PC-3 (cell line): ENCODE measurements around the gene SLC52A1. TPM values are rescaled to one million over a fixed set of nuclear protein-coding genes. Genes with fewer than 3 reads are reported as not detected.

ENCODE experiments used
- ATAC-seq: fragments of 200-7000 bp; cut with Tn5 transposase; 2 replicates; pipeline ENCODE4 v1.9.1; 2020; ENCODE audit warnings: mild to moderate bottlenecking, moderate library complexity
- BruUV-seq: library from RNA; stranded (reverse); fragments of 400-500 nt; replicated peaks from 2 replicates; lab custom pipeline; 2021; lab: Mats Ljungman, UMichigan
- CTCF ChIA-PET: fragments of 300-600 bp; sonication (Branson Sonifier 250); formaldehyde crosslinking; loops from one replicate; lab custom pipeline; 2022; ENCODE audit warnings: antibody characterized with exemption; lab: Charles Lee
- POLR2A ChIA-PET: fragments of 300-600 bp; sonication (Branson Sonifier 250); formaldehyde crosslinking; loops from one replicate; lab custom pipeline; 2022; ENCODE audit warnings: antibody characterized with exemption; ENCODE audit not compliant: unreplicated experiment; lab: Charles Lee
- DNase-seq: peaks from one replicate; pipeline ENCODE4 v3.0.0-alpha.2; 2015
- H2AFZ ChIP-seq: fragments of 300-600 bp; sonication (generic); 2 replicates; pipeline ENCODE4 v1.6.0; 2016; ENCODE audit warnings: antibody characterized with exemption, low read length
- H3F3A ChIP-seq: fragments of 300-600 bp; sonication (generic); one replicate; pipeline ENCODE4 v1.6.0; 2017; ENCODE audit warnings: antibody characterized with exemption, low read length, control low read depth, mild to moderate bottlenecking; ENCODE audit not compliant: unreplicated experiment
- H3K27ac ChIP-seq: fragments of 300-600 bp; sonication (generic); 2 replicates; pipeline ENCODE4 v1.5.1; 2016; ENCODE audit warnings: mild to moderate bottlenecking, low read length
- H3K27me3 ChIP-seq: fragments of 300-600 bp; sonication (generic); 2 replicates; pipeline ENCODE4 v1.6.1; 2016; ENCODE audit warnings: low read length, mixed read lengths
- H3K36me3 ChIP-seq: fragments of 300-600 bp; sonication (generic); 2 replicates; pipeline ENCODE4 v1.6.1; 2016; ENCODE audit warnings: low read depth, mixed run types, low read length, mixed read lengths
- H3K4me1 ChIP-seq: fragments of 300-600 bp; sonication (generic); 2 replicates; pipeline ENCODE4 v1.5.1; 2016; ENCODE audit warnings: low read length; ENCODE audit not compliant: insufficient read depth
- H3K4me2 ChIP-seq: fragments of 300-600 bp; sonication (generic); 2 replicates; pipeline ENCODE4 v1.6.0; 2016; ENCODE audit warnings: low read length
- H3K4me3 ChIP-seq: fragments of 300-600 bp; sonication (generic); 2 replicates; pipeline ENCODE4 v1.5.1; 2016; ENCODE audit warnings: mild to moderate bottlenecking, low read length, mixed read lengths
- H3K79me2 ChIP-seq: fragments of 300-600 bp; sonication (generic); 2 replicates; pipeline ENCODE4 v1.6.1; 2017; ENCODE audit warnings: low read length, mixed read lengths
- H3K9ac ChIP-seq: fragments of 300-600 bp; sonication (generic); 2 replicates; pipeline ENCODE4 v1.6.0; 2016; ENCODE audit warnings: mild to moderate bottlenecking, low read length
- H3K9me2 ChIP-seq: fragments of 300-600 bp; sonication (generic); replicated peaks from 2 replicates; pipeline ENCODE4 v1.6.1; 2016; ENCODE audit warnings: mixed run types, low read length, mixed read lengths
- H3K9me3 ChIP-seq: fragments of 300-600 bp; sonication (generic); 2 replicates; pipeline ENCODE4 v1.6.1; 2016; ENCODE audit warnings: low read length, mixed read lengths
- H4K20me1 ChIP-seq: fragments of 300-600 bp; sonication (generic); 2 replicates; pipeline ENCODE4 v1.6.1; 2016; ENCODE audit warnings: low read length, mixed read lengths
- CTCF ChIP-seq: fragments of 300-600 bp; sonication (generic); conservative IDR thresholded peaks from 2 replicates; pipeline ENCODE4 v1.5.1; 2017; ENCODE audit warnings: antibody characterized with exemption, low read depth, mild to moderate bottlenecking, low read length
- EZH2 ChIP-seq: fragments of 300-600 bp; sonication (generic); IDR thresholded peaks from one replicate; pipeline ENCODE4 v1.6.1; 2017; ENCODE audit warnings: antibody characterized with exemption, mild to moderate bottlenecking, low read length; ENCODE audit not compliant: unreplicated experiment
- EZH2phosphoT487 ChIP-seq: fragments of 300-600 bp; sonication (generic); IDR thresholded peaks from 2 replicates; pipeline ENCODE4 v1.6.1; 2018; ENCODE audit warnings: mild to moderate bottlenecking, antibody characterized with exemption, low read length, borderline replicate concordance
- intact Hi-C: fragments of 100-400 bp; cut with micrococcal nuclease; formaldehyde crosslinking; loops from 2 replicates; pipeline ENCODE4 v1.9.0; 2023
- total RNA-seq: library from RNA; depleted of rRNA; stranded (reverse); fragments of >200 nt; gene quantifications from 2 replicates; pipeline ENCODE4 v1.2.3, GENCODE V29; 2014

SLC52A1 gene
- total RNA-seq, 1 experiment from 2014 or later: not detected

- ATAC-seq: peak; percentile 85
- no TSS peak for BruUV-seq
- Histone ChIP-seq H3K4me2 (peak within 1 kb of the TSS; percentile 97), H3K79me2 (peaks cover 27% of the 10 kb centered on the region), H3F3A (no peaks in the 10 kb centered on the region), H4K20me1 (no peaks in the 10 kb centered on the region), H3K9ac (peak within 1 kb of the TSS; percentile 71), H3K27me3 (no peaks in the 10 kb centered on the region), H3K4me1 (0 out of 2 replicates have a peak, but pooled peaks cover 9% of the 10 kb centered on the region), H3K9me2 (no peaks in the 10 kb centered on the region), H3K4me3 (peak within 1 kb of the TSS; percentile 79), H2AFZ (peak within 1 kb of the TSS; percentile 84), H3K36me3 (no peaks in the 10 kb centered on the region; the same call in none of the 2 replicates), H3K27ac (no peak within 1 kb of the TSS), H3K9me3 (no peaks in the 10 kb centered on the region)
- intact Hi-C loops: loop anchor here (2.0 kb wide), 1 partner anchor 51 kb away; no protein-coding TSS in a partner anchor
- TF ChIP-seq CTCF: no peak
- TF ChIP-seq EZH2phosphoT487: no peak
- TF ChIP-seq EZH2: no peak
- ChIA-PET POLR2A (no interaction called here), CTCF (no interaction called here)
- DNase-seq: peak; percentile 85
These were observed 37.8 kb downstream of the SLC52A1 start, which contains the start of the genes INCA1 and KIF1C for GRCh38 chr17:4997302-4998026. INCA1 (minus strand) TSS chr17:4997522; CDS start chr17:4994437, 3,085 bp downstream. KIF1C (plus strand) TSS chr17:4997950; CDS start chr17:5000247, 2,297 bp downstream.

- Histone ChIP-seq H3F3A (no peaks in the 10 kb centered on the region), H3K79me2 (peaks cover 13% of the 10 kb centered on the region), H3K4me2 (no peak overlapping the region), H3K27ac (no peak overlapping the region), H3K4me1 (0 out of 2 replicates have a peak, but pooled peaks cover 1% of the 10 kb centered on the region), H3K9ac (no peak overlapping the region), H3K4me3 (no peak overlapping the region), H2AFZ (no peak overlapping the region), H3K9me2 (no peaks in the 10 kb centered on the region), H3K36me3 (no peaks in the 10 kb centered on the region), H4K20me1 (no peaks in the 10 kb centered on the region), H3K9me3 (no peaks in the 10 kb centered on the region), H3K27me3 (no peaks in the 10 kb centered on the region)
- ChIA-PET CTCF (no interaction called here), POLR2A (no interaction called here)
- BruUV-seq: no TSS peak
- no peak for TF ChIP-seq EZH2
- no peak for TF ChIP-seq CTCF
- no peak for TF ChIP-seq EZH2phosphoT487
- ATAC-seq (no peak), DNase-seq (no peak)
- intact Hi-C loops: no loop called here
These were observed 41.1 kb downstream of the SLC52A1 start for GRCh38 chr17:4994081-4994595.
